OCI-LY3 (cell line): ENCODE data around the gene CACNA1C.

ENCODE experiments used
- H2AFZ ChIP-seq: fragments of 200-600, 300-600 bp; shearing (Covaris generic); 2 replicates; pipeline ENCODE4 v1.6.0; 2014; ENCODE audit warnings: antibody characterized with exemption, low read depth, low read length
- H3K27ac ChIP-seq: fragments of 200-600, 300-600 bp; sonication (generic); 2 replicates; pipeline ENCODE4 v1.5.1; 2014; ENCODE audit warnings: mild to moderate bottlenecking, low read length, moderate library complexity, mixed read lengths
- H3K27me3 ChIP-seq: fragments of 200-600, 300-600 bp; sonication (generic); 2 replicates; pipeline ENCODE4 v1.6.1; 2014; ENCODE audit warnings: low read depth, low read length, mixed read lengths
- H3K36me3 ChIP-seq: fragments of 200-600, 300-600 bp; sonication (generic); replicated peaks from 2 replicates; pipeline ENCODE3; 2014; ENCODE audit warnings: low read depth, low read length, mixed read lengths
- H3K4me1 ChIP-seq: fragments of 300-600, 200-600 bp; sonication (generic); 2 replicates; pipeline ENCODE4 v1.6.1; 2014; ENCODE audit warnings: low read length, mixed read lengths
- H3K4me2 ChIP-seq: fragments of 200-600, 300-600 bp; sonication (generic); 2 replicates; pipeline ENCODE4 v1.6.1; 2014; ENCODE audit warnings: low read length, mixed read lengths
- H3K4me3 ChIP-seq: fragments of 300-600, 200-600 bp; sonication (generic); 2 replicates; pipeline ENCODE4 v1.5.1; 2014; ENCODE audit warnings: antibody characterized with exemption, mild to moderate bottlenecking, low read length, moderate library complexity
- H3K79me2 ChIP-seq: fragments of 300-600, 200-600 bp; shearing (Covaris generic); 2 replicates; pipeline ENCODE4 v1.6.1; 2014; ENCODE audit warnings: mild to moderate bottlenecking, low read length, mixed read lengths
- H3K9ac ChIP-seq: fragments of 300-600, 200-600 bp; shearing (Covaris generic); 2 replicates; pipeline ENCODE4 v1.6.0; 2014; ENCODE audit warnings: mild to moderate bottlenecking, low read length, moderate library complexity
- H3K9me3 ChIP-seq: fragments of 200-600, 300-600 bp; shearing (Covaris generic); 2 replicates; pipeline ENCODE4 v1.6.1; 2014; ENCODE audit warnings: low read length, mixed read lengths; ENCODE audit not compliant: insufficient read depth
- H4K20me1 ChIP-seq: fragments of 200-600, 300-600 bp; sonication (generic); 2 replicates; pipeline ENCODE4 v1.6.1; 2016; ENCODE audit warnings: low read length, mixed read lengths; ENCODE audit not compliant: insufficient read depth
- CTCF ChIP-seq: fragments of 200-600, 300-600 bp; sonication (generic); IDR thresholded peaks from 2 replicates; pipeline ENCODE4 v1.5.1; 2014; ENCODE audit warnings: antibody characterized with exemption, low read length, low read depth
- EZH2phosphoT487 ChIP-seq: fragments of 200-600 bp; shearing (Covaris generic); IDR thresholded peaks from 2 replicates; pipeline ENCODE4 v1.6.1; 2018; ENCODE audit warnings: antibody characterized with exemption, mixed run types, low read depth

The CACNA1C gene

GRCh38 chr12:2463719-2464118 lies 410.9 kb downstream of the CACNA1C start:
- no peak overlapping the region for H3K27ac ChIP-seq
- no peaks in the 10 kb centered on the region for H3K9me3 ChIP-seq
- H3K36me3 ChIP-seq, result no peaks in the 10 kb centered on the region
- no peaks in the 10 kb centered on the region for H4K20me1 ChIP-seq
- H3K27me3 ChIP-seq, result peaks cover 30% of the 10 kb centered on the region
- 0 out of 2 replicates have a peak, but pooled peaks cover 4% of the 10 kb centered on the region for H3K4me1 ChIP-seq
- H3K79me2 ChIP-seq, result no peaks in the 10 kb centered on the region
- H3K9ac ChIP-seq, result no peak overlapping the region
- TF ChIP-seq EZH2phosphoT487 (no peak), CTCF (no peak)
- no peak overlapping the region for H3K4me3 ChIP-seq
- no peak overlapping the region for H2AFZ ChIP-seq
- H3K4me2 ChIP-seq, result no peak overlapping the region

- no peak overlapping the region for H3K27ac ChIP-seq
- no peak overlapping the region for H3K4me3 ChIP-seq
- H3K4me2 ChIP-seq, result no peak overlapping the region
- H4K20me1 ChIP-seq, result no peaks in the 10 kb centered on the region
- no peak overlapping the region for H2AFZ ChIP-seq
- H3K9ac ChIP-seq, result no peak overlapping the region
- TF ChIP-seq CTCF, result no peak
- TF ChIP-seq EZH2phosphoT487, result no peak
- no peaks in the 10 kb centered on the region for H3K79me2 ChIP-seq
- 0 out of 2 replicates have a peak, but pooled peaks cover 4% of the 10 kb centered on the region for H3K4me1 ChIP-seq
- no peaks in the 10 kb centered on the region for H3K9me3 ChIP-seq
- peaks cover 30% of the 10 kb centered on the region for H3K27me3 ChIP-seq
- H3K36me3 ChIP-seq, result no peaks in the 10 kb centered on the region
Measured at GRCh38 chr12:2465681-2466080, 412.9 kb downstream of the CACNA1C start.

- TF ChIP-seq EZH2phosphoT487, result no peak
- no peak for TF ChIP-seq CTCF
Measured at GRCh38 chr12:2466211-2466610, 413.4 kb downstream of the CACNA1C start.

GRCh38 chr12:2467447-2468195 lies 414.8 kb downstream of the CACNA1C start:
- H3K9me3 ChIP-seq, result no peaks in the 10 kb centered on the region
- no peaks in the 10 kb centered on the region for H3K79me2 ChIP-seq
- no peak for TF ChIP-seq EZH2phosphoT487
- no peak for TF ChIP-seq CTCF
- no peak overlapping the region for H3K27ac ChIP-seq
- no peak overlapping the region for H3K4me3 ChIP-seq
- no peak overlapping the region for H3K4me2 ChIP-seq
- H3K36me3 ChIP-seq, result no peaks in the 10 kb centered on the region
- H3K4me1 ChIP-seq, result 0 out of 2 replicates have a peak, but pooled peaks cover 4% of the 10 kb centered on the region
- H2AFZ ChIP-seq, result no peak overlapping the region
- H3K27me3 ChIP-seq, result peaks cover 30% of the 10 kb centered on the region
- no peaks in the 10 kb centered on the region for H4K20me1 ChIP-seq
- no peak overlapping the region for H3K9ac ChIP-seq

More at GRCh38 chr12:2466211-2466610, 413.4 kb downstream of the CACNA1C start:
- no peaks in the 10 kb centered on the region for H4K20me1 ChIP-seq
- H3K9ac ChIP-seq, result no peak overlapping the region
- no peaks in the 10 kb centered on the region for H3K36me3 ChIP-seq
- H3K4me2 ChIP-seq, result no peak overlapping the region
- no peak overlapping the region for H3K4me3 ChIP-seq
- no peak overlapping the region for H3K27ac ChIP-seq
- H3K9me3 ChIP-seq, result no peaks in the 10 kb centered on the region
- peaks cover 30% of the 10 kb centered on the region for H3K27me3 ChIP-seq
- H3K79me2 ChIP-seq, result no peaks in the 10 kb centered on the region
- 0 out of 2 replicates have a peak, but pooled peaks cover 4% of the 10 kb centered on the region for H3K4me1 ChIP-seq
- no peak overlapping the region for H2AFZ ChIP-seq
